ENCODE data around the gene NAMPT. TPM values are rescaled to one million over a fixed set of nuclear protein-coding genes. Genes with fewer than 3 reads are reported as not detected.

The NAMPT gene
- polyA plus RNA-seq, 3 donors, result 71.3 to 358 (median 133) TPM

DNA sequence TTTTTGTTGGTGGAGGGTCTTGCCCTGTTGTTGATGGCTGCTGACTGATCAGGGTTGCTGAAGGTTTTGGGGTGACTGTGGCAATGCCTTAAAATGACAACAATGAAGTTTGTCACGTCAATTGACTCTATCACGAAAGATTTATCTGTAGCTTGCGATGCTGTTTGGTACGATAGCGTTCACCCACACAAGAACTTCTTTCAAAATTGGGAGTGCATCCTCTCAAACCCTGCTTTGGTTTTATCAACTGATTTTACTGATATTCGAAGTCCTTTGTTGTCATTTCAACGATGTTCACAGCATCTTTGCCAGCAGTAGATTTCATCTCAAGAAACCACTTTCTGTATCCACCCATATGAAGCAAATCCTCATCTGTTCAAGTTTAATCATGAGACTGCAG, 26.0 kb downstream of the NAMPT start:
- peaks cover 79 to 92% of the 10 kb centered on the region in 2 donors for H3K36me3 Mint-ChIP-seq
- 93% methylated on average over 7 of the region's 7 CpGs for WGBS (ENCODE audit: insufficient coverage)

GRCh38 chr7:106257752-106258151, 27.0 kb downstream of the NAMPT start:
- no peak overlapping the region for H3K9ac ChIP-seq (ENCODE audit: insufficient read depth, low read length, poor library complexity, severe bottlenecking)
- peaks cover 0 to 5% (median 3%) of the 10 kb centered on the region in 3 donors for H3K27me3 Mint-ChIP-seq (ENCODE audit: low read depth in 3 of 3)
- H3K27me3 ChIP-seq (ENCODE audit: control insufficient read depth in 2 of 2, insufficient read depth in 2 of 2, low read length in 2 of 2), result no peaks in the 10 kb centered on the region
- H3K4me3 Mint-ChIP-seq, result no peak overlapping the region
- no peak overlapping the region for H2AFZ ChIP-seq (ENCODE audit: insufficient read depth, low read depth, low read length, poor library complexity, severe bottlenecking)
- H3K4me3 ChIP-seq (replicated peaks in 1 of 3; ENCODE audit: low read depth in 2 of 3, low read length in 3 of 3), result no peak overlapping the region
- peaks cover 77 to 92% of the 10 kb centered on the region in 2 donors for H3K36me3 Mint-ChIP-seq
- DNase-seq, result no peak
- H3K9me3 ChIP-seq (replicated peaks in 1 of 2; ENCODE audit: control insufficient read depth in 1 of 2, insufficient read depth in 1 of 2, low read length in 2 of 2), result no peaks in the 10 kb centered on the region
- H3K4me1 ChIP-seq (ENCODE audit: control insufficient read depth in 1 of 2, insufficient read depth in 2 of 2, low read length in 2 of 2), result no peaks in the 10 kb centered on the region
- intact Hi-C loops (cut with micrococcal nuclease), result no loop called here
- 100% methylated on average over 2 of the region's 3 CpGs for WGBS (ENCODE audit: insufficient coverage)
- H3K4me1 Mint-ChIP-seq, result no peaks in the 10 kb centered on the region
- TF ChIP-seq CTCF (IDR thresholded peaks at IDR 0.05), result no peak
- no peak overlapping the region for H3K27ac ChIP-seq (ENCODE audit: low read depth in 1 of 2, low read length in 2 of 2)
- H3K36me3 ChIP-seq (replicated peaks in 1 of 2; ENCODE audit: control insufficient read depth in 1 of 2, insufficient read depth in 2 of 2, low read length in 2 of 2), result peaks cover 37 to 96% of the 10 kb centered on the region in 2 donors
- peaks cover 98% of the 10 kb centered on the region for H4K20me1 ChIP-seq (ENCODE audit: insufficient read depth, low read length)
- H3K4me2 ChIP-seq (replicated peaks; ENCODE audit: extremely low read depth, low read length, poor library complexity, severe bottlenecking), result no peak overlapping the region
- H3K79me2 ChIP-seq (ENCODE audit: insufficient read depth, low read length), result no peaks in the 10 kb centered on the region
- H3K9me3 Mint-ChIP-seq, result peaks cover 0 to 2% (median 0%) of the 10 kb centered on the region in 7 donors
- H3K27ac Mint-ChIP-seq, result no peak overlapping the region

More for the DNA sequence above, 26.0 kb downstream of the NAMPT start:
- H3K79me2 ChIP-seq (ENCODE audit: insufficient read depth, low read length), result no peaks in the 10 kb centered on the region
- no peak overlapping the region for H2AFZ ChIP-seq (ENCODE audit: insufficient read depth, low read depth, low read length, poor library complexity, severe bottlenecking)
- no peak for DNase-seq
- Mint-ChIP-seq H3K27me3 (ENCODE audit: low read depth in 3 of 3) (peaks cover 0 to 5% (median 3%) of the 10 kb centered on the region in 3 donors), H3K27ac (peak overlapping the region in 1 of 7 donors; percentile 50), H3K9me3 (peaks cover 0 to 2% (median 0%) of the 10 kb centered on the region in 7 donors), H3K4me3 (no peak overlapping the region), H3K4me1 (no peaks in the 10 kb centered on the region)
- TF ChIP-seq CTCF (IDR thresholded peaks at IDR 0.05), result no peak
- intact Hi-C loops (cut with micrococcal nuclease), result no loop called here
- no peak overlapping the region for H3K4me3 ChIP-seq (replicated peaks in 1 of 3; ENCODE audit: low read depth in 2 of 3, low read length in 3 of 3)
- no peak overlapping the region for H3K27ac ChIP-seq (ENCODE audit: low read depth in 1 of 2, low read length in 2 of 2)
- H3K27me3 ChIP-seq (ENCODE audit: control insufficient read depth in 2 of 2, insufficient read depth in 2 of 2, low read length in 2 of 2), result no peaks in the 10 kb centered on the region
- peaks cover 39 to 96% of the 10 kb centered on the region in 2 donors for H3K36me3 ChIP-seq (replicated peaks in 1 of 2; ENCODE audit: control insufficient read depth in 1 of 2, insufficient read depth in 2 of 2, low read length in 2 of 2)
- H3K9ac ChIP-seq (ENCODE audit: insufficient read depth, low read length, poor library complexity, severe bottlenecking), result no peak overlapping the region
- H3K4me2 ChIP-seq (replicated peaks; ENCODE audit: extremely low read depth, low read length, poor library complexity, severe bottlenecking), result no peak overlapping the region
- peaks cover 98% of the 10 kb centered on the region for H4K20me1 ChIP-seq (ENCODE audit: insufficient read depth, low read length)
- H3K9me3 ChIP-seq (replicated peaks in 1 of 2; ENCODE audit: control insufficient read depth in 1 of 2, insufficient read depth in 1 of 2, low read length in 2 of 2), result no peaks in the 10 kb centered on the region
- no peaks in the 10 kb centered on the region for H3K4me1 ChIP-seq (ENCODE audit: control insufficient read depth in 1 of 2, insufficient read depth in 2 of 2, low read length in 2 of 2)

All from CD14-positive monocyte (primary cell).